Measurements from ENCODE around the gene CD36.

The CD36 gene

GRCh38 chr7:80675090-80675489 is 36.6 kb downstream of the CD36 start:
- no peak for DNase-seq (ENCODE audit: low spot score in 2 of 2)
- no peaks in the 10 kb centered on the region for H3K27me3 ChIP-seq (ENCODE audit: low read depth)
- no peak overlapping the region for H3K4me3 ChIP-seq
- H3K4me1 ChIP-seq, result no peaks in the 10 kb centered on the region
- no peaks in the 10 kb centered on the region for H3K9me3 ChIP-seq
- in situ Hi-C loops (cut with MboI; ENCODE audit: low sequenced_read_pairs), result no loop called here
- H3K36me3 ChIP-seq (replicated peaks), result no peaks in the 10 kb centered on the region

GRCh38 chr7:80676404-80676803 is 38.0 kb downstream of the CD36 start:
- no peak for DNase-seq (ENCODE audit: low spot score in 2 of 2)
- Histone ChIP-seq H3K4me3 (no peak overlapping the region), H3K4me1 (no peaks in the 10 kb centered on the region), H3K27me3 (ENCODE audit: low read depth) (no peaks in the 10 kb centered on the region), H3K9me3 (no peaks in the 10 kb centered on the region), H3K36me3 (replicated peaks) (no peaks in the 10 kb centered on the region)
- in situ Hi-C loops (cut with MboI; ENCODE audit: low sequenced_read_pairs), result no loop called here

- no peak for DNase-seq (ENCODE audit: low spot score in 2 of 2)
- Histone ChIP-seq H3K4me1 (no peaks in the 10 kb centered on the region), H3K4me3 (no peak overlapping the region), H3K9me3 (no peaks in the 10 kb centered on the region), H3K27me3 (ENCODE audit: low read depth) (no peaks in the 10 kb centered on the region), H3K36me3 (replicated peaks) (no peaks in the 10 kb centered on the region)
- in situ Hi-C loops (cut with MboI; ENCODE audit: low sequenced_read_pairs), result no loop called here
Measured at GRCh38 chr7:80677629-80678028, 39.2 kb downstream of the CD36 start.

- Histone ChIP-seq H3K9me3 (no peaks in the 10 kb centered on the region), H3K36me3 (replicated peaks) (no peaks in the 10 kb centered on the region), H3K4me1 (no peaks in the 10 kb centered on the region), H3K27me3 (ENCODE audit: low read depth) (no peaks in the 10 kb centered on the region), H3K4me3 (no peak overlapping the region)
- in situ Hi-C loops (cut with MboI; ENCODE audit: low sequenced_read_pairs), result no loop called here
- no peak for DNase-seq (ENCODE audit: low spot score in 2 of 2)
Measured at GRCh38 chr7:80678707-80679106, 40.3 kb downstream of the CD36 start.

- H3K9me3 ChIP-seq, result no peaks in the 10 kb centered on the region
- H3K36me3 ChIP-seq (replicated peaks), result no peaks in the 10 kb centered on the region
- H3K4me1 ChIP-seq, result no peaks in the 10 kb centered on the region
- no peak overlapping the region for H3K4me3 ChIP-seq
- no peaks in the 10 kb centered on the region for H3K27me3 ChIP-seq (ENCODE audit: low read depth)
- DNase-seq (ENCODE audit: low spot score in 2 of 2), result no peak
- in situ Hi-C loops (cut with MboI; ENCODE audit: low sequenced_read_pairs), result no loop called here
Measured at GRCh38 chr7:80679921-80680907, 41.8 kb downstream of the CD36 start.

GRCh38 chr7:80681272-80681885 is 42.9 kb downstream of the CD36 start:
- Histone ChIP-seq H3K36me3 (replicated peaks) (no peaks in the 10 kb centered on the region), H3K9me3 (no peaks in the 10 kb centered on the region), H3K4me3 (no peak overlapping the region), H3K4me1 (no peaks in the 10 kb centered on the region), H3K27me3 (ENCODE audit: low read depth) (no peaks in the 10 kb centered on the region)
- in situ Hi-C loops (cut with MboI; ENCODE audit: low sequenced_read_pairs), result no loop called here
- peak; percentile 30 to 55 for DNase-seq (ENCODE audit: low spot score in 2 of 2)

GRCh38 chr7:80682744-80683143 is 44.3 kb downstream of the CD36 start:
- Histone ChIP-seq H3K36me3 (replicated peaks) (no peaks in the 10 kb centered on the region), H3K9me3 (no peaks in the 10 kb centered on the region), H3K4me1 (no peaks in the 10 kb centered on the region), H3K4me3 (no peak overlapping the region), H3K27me3 (ENCODE audit: low read depth) (no peaks in the 10 kb centered on the region)
- in situ Hi-C loops (cut with MboI; ENCODE audit: low sequenced_read_pairs), result no loop called here
- DNase-seq (ENCODE audit: low spot score in 2 of 2), result no peak

- H3K4me3 ChIP-seq, result no peak overlapping the region
- in situ Hi-C loops (cut with MboI; ENCODE audit: low sequenced_read_pairs), result no loop called here
- no peak for DNase-seq (ENCODE audit: low spot score in 2 of 2)
Measured at GRCh38 chr7:80686576-80686975, 48.1 kb downstream of the CD36 start.

GRCh38 chr7:80699045-80699638 is 60.7 kb downstream of the CD36 start:
- H3K27me3 ChIP-seq (ENCODE audit: low read depth), result peaks cover 4% of the 10 kb centered on the region; the same call in 1 of the 2 replicates
- peak in 1 of 2 experiments; percentile 73 for DNase-seq (ENCODE audit: low spot score in 2 of 2)
- in situ Hi-C loops (cut with MboI; ENCODE audit: low sequenced_read_pairs), result no loop called here
- no peaks in the 10 kb centered on the region for H3K4me1 ChIP-seq
- H3K4me3 ChIP-seq, result no peak overlapping the region
- H3K9me3 ChIP-seq, result no peaks in the 10 kb centered on the region
- H3K36me3 ChIP-seq (replicated peaks), result no peaks in the 10 kb centered on the region

More at GRCh38 chr7:80686576-80686975, 48.1 kb downstream of the CD36 start:
- no peaks in the 10 kb centered on the region for H3K9me3 ChIP-seq
- no peaks in the 10 kb centered on the region for H3K27me3 ChIP-seq (ENCODE audit: low read depth)
- no peaks in the 10 kb centered on the region for H3K4me1 ChIP-seq
- no peaks in the 10 kb centered on the region for H3K36me3 ChIP-seq (replicated peaks)

- no peak for DNase-seq (ENCODE audit: low spot score in 2 of 2)
- H3K36me3 ChIP-seq (replicated peaks), result no peaks in the 10 kb centered on the region
- in situ Hi-C loops (cut with MboI; ENCODE audit: low sequenced_read_pairs), result loop anchor here (5.0 to 25.0 kb wide), 2 partner anchors 538 to 763 kb away; no protein-coding TSS in a partner anchor
Measured at GRCh38 chr7:80699721-80700256, 61.3 kb downstream of the CD36 start.

GRCh38 chr7:80703272-80703671 is 64.8 kb downstream of the CD36 start:
- Histone ChIP-seq H3K36me3 (replicated peaks) (no peaks in the 10 kb centered on the region), H3K4me1 (no peaks in the 10 kb centered on the region), H3K4me3 (no peak overlapping the region), H3K9me3 (no peaks in the 10 kb centered on the region), H3K27me3 (ENCODE audit: low read depth) (no peaks in the 10 kb centered on the region)
- in situ Hi-C loops (cut with MboI; ENCODE audit: low sequenced_read_pairs), result loop anchor here (5.0 to 25.0 kb wide), 2 partner anchors 534 to 759 kb away; no protein-coding TSS in a partner anchor
- no peak for DNase-seq (ENCODE audit: low spot score in 2 of 2)

More at GRCh38 chr7:80699721-80700256, 61.3 kb downstream of the CD36 start:
- no peak overlapping the region for H3K4me3 ChIP-seq
- no peaks in the 10 kb centered on the region for H3K9me3 ChIP-seq
- peaks cover 4% of the 10 kb centered on the region; the same call in 1 of the 2 replicates for H3K27me3 ChIP-seq (ENCODE audit: low read depth)
- no peaks in the 10 kb centered on the region for H3K4me1 ChIP-seq

- no peaks in the 10 kb centered on the region for H3K27me3 ChIP-seq (ENCODE audit: low read depth)
- no peaks in the 10 kb centered on the region for H3K4me1 ChIP-seq
- no peaks in the 10 kb centered on the region for H3K36me3 ChIP-seq (replicated peaks)
- no peak overlapping the region for H3K4me3 ChIP-seq
- in situ Hi-C loops (cut with MboI; ENCODE audit: low sequenced_read_pairs), result loop anchor here (25.0 kb wide), 1 partner anchor 532 kb away; no protein-coding TSS in a partner anchor
- no peak for DNase-seq (ENCODE audit: low spot score in 2 of 2)
- no peaks in the 10 kb centered on the region for H3K9me3 ChIP-seq
Measured at GRCh38 chr7:80705130-80705781, 66.8 kb downstream of the CD36 start.

GRCh38 chr7:80707318-80707717 is 68.9 kb downstream of the CD36 start:
- no peaks in the 10 kb centered on the region for H3K9me3 ChIP-seq
- H3K4me3 ChIP-seq, result no peak overlapping the region
- in situ Hi-C loops (cut with MboI; ENCODE audit: low sequenced_read_pairs), result loop anchor here (25.0 kb wide), 1 partner anchor 530 kb away; no protein-coding TSS in a partner anchor
- DNase-seq (ENCODE audit: low spot score in 2 of 2), result no peak
- no peaks in the 10 kb centered on the region for H3K27me3 ChIP-seq (ENCODE audit: low read depth)
- no peaks in the 10 kb centered on the region for H3K4me1 ChIP-seq
- no peaks in the 10 kb centered on the region for H3K36me3 ChIP-seq (replicated peaks)
